HS-5 (cell line): ENCODE data around the gene WDR37.

ENCODE experiments used
- DNase-seq: peaks from one replicate; pipeline ENCODE4 v3.0.0-alpha.2; 2012; ENCODE audit warnings: low read depth

Gene WDR37

GRCh38 chr10:1074052-1074747 is 18.0 kb downstream of the WDR37 start:
- no peak for DNase-seq

GRCh38 chr10:1074748-1075308 is 18.6 kb downstream of the WDR37 start:
- no peak for DNase-seq

- DNase-seq, result no peak
Measured at GRCh38 chr10:1078668-1079067, 22.5 kb downstream of the WDR37 start.

DNA sequence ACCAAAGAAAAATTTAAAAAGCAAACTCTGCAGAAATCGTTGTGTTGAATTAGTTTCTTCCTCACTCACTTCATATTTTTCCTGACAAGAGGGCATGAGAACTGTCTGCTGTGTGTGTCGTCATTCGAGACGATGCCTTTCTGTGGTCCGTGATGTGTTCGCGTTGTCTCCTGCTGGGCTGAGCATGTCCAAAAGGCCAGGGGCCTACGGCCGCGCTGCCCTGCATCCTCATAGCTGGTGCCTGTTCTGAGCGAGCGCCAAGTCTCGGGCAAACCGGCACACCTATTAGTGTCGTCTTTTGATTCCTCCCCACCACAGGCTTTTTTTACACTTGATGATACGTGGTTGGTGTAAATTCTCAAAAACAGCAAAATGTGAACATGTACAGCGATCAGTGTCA is 27.4 kb downstream of the WDR37 start:
- no peak for DNase-seq

DNA sequence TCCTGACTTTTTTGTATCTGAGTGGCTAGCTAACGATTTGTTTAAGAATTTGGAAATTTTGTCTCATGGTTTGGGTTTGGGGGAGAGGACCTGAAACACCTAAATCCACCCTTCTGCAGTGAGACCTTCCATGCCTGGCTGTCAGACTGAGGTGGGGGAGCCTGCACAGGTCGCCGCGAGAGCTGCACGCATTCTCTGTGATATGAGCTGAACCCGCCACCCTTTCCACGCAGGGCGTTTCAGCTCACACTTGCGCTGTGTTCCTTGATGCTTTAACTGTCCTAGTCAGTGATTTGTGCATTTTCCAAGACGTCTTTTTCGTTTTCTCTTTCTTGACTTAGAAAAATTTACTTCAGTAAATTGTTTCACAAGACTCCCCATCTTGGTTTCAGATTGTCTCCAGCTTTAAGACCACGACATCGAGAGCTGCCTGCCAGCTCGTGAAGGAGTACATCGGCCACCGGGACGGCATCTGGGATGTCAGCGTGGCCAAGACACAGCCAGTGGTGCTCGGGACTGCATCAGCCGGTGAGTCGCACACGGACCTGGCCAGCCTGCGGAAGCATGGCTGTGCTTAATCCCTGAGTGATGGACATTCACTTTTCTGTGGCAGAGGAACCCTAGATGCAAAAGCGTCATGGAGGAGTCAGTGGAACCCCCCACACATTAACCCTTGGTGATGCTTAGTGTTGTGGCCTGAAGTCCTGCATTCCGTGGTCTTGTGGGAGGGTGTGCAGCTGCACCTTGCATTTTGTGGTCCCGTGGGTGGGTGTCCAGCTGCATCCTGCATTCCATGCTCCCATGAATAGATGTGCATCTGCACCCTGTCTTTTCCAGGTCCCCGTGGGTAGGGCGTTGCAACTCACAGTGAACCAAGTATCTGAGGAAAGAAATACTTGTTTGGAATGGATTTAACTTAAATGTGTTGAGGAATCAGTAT is 28.1 kb downstream of the WDR37 start:
- DNase-seq, result no peak

DNA sequence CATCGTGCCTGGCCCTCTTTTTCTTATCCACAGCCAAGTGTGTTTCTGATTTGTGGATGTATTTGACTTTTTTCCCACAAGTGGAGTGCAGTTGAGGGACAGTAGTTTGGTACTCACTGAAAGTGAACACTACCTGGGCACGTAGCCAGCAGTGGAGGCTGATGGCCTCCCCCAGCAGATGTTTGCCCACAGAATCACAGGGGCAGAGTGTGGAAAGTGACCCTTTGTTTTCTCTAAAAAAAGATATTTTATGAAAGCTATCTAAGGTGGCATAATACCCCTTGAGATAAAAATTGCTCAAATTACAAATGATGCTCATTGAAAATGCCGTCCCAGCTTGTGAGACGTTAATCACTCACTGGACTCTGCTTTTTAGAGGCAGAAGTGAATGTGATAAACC is 29.1 kb downstream of the WDR37 start:
- DNase-seq, result no peak

DNA sequence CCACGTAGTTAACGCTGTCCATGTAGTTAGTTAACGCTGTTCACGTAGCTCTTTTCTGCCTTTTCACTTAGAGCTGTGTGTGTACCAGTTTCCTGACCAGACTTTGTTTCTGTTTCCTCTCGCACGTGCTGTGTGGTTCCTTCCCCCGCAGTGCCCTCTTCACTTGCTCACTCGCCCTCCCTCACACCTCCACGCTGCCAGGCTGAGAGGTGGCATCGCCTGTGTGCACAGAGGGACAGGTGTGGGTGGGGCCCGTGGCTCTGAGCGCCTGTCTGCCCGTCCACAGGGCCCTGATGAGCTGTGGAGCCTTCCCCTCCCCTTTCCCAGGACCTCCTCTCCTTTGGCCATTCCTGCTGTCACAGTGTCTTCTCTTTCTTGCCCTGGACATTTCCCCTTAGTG is 30.6 kb downstream of the WDR37 start:
- no peak for DNase-seq

GRCh38 chr10:1089017-1089689 is 33.0 kb downstream of the WDR37 start:
- no peak for DNase-seq

GRCh38 chr10:1090696-1091095 is 34.5 kb downstream of the WDR37 start:
- no peak for DNase-seq

- no peak for DNase-seq
Measured at GRCh38 chr10:1093696-1094095, 37.5 kb downstream of the WDR37 start.

DNA sequence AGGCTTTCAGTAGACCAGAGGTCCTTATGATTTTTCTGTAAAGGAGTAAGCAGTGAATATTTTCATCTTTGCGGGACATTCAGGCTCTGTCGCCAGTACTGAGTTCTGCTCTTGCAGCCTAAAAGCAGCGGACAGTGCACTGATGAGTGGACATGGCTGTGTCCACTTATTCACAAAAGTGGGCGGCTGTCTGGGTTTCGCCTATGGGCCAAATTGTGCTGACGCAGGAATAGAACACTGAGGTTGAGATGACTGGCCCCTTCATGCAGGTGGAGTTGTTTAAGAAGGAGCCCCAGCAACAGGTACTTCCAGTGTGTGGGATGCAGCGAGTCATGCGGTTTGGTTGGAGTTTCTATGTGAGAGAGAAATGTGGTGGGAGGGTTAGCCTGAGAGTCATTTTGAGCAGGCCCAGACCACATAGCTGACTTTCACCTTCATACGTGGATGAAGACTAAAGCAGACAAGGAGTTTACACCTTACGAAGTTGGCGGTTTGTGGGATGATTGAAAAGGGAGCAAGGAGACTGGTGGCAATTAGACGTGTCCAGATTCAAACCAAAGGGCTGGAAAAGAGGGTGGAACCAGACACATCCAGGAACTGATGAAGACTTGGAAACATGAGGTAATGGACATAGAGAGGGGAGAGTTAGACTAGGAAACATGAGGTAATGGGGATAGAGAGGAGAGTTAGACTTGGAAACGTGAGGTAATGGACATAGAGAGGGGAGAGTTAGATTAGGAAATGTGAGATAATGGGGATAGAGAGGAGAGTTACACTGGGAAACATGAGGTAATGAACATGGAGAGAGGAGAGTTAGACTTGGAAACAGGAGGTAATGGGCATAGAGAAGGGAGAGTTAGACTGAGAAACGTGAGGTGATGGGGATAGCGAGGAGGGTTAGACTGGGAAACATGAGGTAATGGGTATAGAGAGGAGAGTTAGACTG is 38.2 kb downstream of the WDR37 start:
- DNase-seq, result no peak

DNA sequence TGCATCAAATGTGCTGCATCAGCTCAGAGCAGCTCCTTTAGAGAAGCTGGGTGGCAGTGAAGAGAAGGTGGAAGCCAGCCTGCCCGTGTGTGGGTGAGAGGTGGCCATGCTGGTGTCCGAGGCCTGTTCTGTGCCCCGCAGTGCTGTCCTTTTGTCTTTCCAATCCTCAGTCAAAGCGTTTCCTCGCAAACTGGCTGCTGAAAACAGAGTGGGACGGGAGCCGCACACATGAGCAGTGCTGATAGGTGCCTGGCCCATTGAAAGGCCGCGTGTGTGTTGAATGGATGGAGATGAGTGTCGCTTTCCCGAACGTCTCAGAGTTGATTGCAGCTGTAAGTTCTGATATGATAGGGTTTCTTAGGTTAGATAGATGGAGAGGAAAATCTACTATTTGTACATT is 39.3 kb downstream of the WDR37 start:
- no peak for DNase-seq

DNA sequence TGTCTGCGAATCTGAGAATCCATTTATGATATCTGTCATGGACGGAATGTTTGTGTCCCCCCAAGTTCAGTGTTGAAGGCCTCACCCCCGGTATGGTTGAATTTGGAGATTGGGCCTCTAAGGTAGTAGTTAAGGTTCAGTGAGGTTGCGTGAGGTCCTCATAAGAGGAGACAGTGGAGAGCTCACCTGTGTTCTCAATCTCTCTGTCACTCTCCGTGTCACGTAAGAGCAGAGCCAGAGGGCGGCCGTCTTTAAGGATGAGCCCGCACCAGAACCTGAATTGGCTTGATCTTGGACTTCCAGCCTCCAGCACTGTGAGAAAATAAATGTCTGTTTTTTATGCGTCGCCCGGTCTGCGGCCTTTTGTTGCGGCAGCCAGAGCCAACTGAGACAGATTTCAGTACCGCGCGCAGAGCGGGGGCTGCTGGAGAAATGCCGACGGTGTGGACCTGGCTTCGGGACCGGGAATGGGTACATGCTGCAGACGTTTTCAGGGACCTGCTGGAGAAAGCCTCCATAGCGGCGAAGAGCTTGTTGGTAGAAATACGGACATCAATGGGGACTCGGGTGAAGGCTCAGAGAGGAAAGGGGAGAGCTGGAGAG is 40.2 kb downstream of the WDR37 start:
- no peak for DNase-seq

DNA sequence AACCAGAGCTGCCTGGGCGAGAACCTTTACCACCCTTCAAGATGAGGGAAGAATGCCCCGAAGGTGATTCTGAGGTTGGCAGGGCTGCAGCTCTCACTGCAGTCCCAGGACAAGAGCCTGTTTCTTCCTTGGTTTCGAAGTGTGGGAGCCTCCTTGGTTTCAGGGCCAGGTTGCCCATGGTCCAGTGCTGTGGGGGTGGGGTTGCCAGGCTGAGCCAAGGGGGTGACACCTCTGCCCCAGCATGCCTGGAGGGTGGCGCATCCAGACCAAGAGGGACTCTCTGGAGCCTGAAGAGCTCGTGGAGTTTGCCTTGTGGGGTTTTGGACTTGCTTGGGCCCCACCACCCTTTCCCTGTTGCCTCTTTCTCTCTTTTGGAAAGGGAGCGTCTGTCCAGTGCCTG is 41.3 kb downstream of the WDR37 start:
- no peak for DNase-seq

- no peak for DNase-seq
Measured at GRCh38 chr10:1100143-1100542, 44.0 kb downstream of the WDR37 start.

DNA sequence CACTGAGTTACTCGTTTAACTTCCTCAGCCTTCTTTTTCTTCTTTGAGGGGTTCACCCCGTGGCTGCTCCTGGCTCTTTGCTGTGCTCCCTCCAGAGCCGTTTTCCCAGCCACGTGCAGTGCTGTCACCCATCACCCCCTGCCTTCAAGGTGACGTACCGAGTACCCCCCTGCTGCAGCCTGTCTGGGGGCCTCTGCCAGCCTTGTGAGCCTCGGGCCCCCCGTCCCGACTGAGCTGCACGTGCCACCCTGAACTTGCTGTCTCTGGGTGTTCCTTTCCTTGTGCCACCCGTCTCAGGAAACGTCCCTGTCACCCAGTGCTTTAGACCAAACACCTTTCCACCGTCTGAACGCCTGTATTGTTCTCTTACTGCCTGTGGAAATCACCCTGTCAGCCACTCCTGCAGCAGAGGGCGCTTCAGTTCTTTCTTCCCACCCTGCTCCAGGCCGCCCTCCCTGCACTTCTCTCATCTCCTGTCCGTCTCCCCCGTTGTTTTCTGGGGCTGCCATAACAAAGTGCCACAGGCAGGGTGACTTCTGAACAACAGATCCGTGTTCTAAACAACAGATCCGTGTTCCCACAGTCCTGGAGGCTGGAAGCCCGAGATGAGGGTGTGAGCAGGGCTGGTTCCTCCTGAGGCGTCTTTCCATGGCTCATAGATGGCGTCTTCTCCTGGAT is 44.6 kb downstream of the WDR37 start:
- no peak for DNase-seq

DNA sequence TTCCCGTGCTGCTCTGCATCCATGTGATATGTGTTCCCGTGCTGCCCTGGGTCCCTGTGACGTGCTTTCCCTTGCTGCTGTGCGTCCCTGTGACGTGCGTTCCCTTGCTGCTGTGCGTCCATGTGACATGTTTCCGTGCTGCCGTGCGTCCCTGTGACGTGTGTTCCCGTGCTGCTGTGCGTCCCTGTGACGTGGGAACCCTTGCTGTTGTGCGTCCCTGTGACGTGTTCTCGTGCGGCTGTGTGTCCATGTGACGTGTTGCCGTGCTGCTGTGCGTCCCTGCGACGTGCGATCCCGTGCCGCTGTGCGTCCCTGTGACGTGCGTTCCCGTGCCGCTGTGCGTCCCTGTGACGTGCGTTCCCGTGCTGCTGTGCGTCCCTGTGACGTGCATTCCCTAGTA is 45.8 kb downstream of the WDR37 start:
- no peak for DNase-seq

DNA sequence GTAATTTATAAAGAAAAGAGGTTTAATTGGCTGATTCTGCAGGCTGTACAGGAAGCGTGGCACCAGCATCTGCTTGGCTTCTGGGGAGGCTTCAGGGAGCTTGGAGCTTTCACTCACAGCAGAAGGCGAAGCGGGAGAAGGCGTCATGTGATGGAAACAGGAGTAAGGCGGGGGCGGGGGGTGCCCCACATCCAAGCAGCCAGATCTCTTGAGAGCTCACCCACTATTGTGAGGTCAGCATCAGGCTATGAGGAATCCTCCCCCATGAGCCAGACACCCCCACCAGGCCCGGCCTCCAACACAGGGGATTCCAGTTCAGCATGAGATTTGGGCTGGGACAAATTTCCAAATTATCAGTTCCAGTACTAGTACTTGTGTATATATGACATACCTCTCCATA is 46.2 kb downstream of the WDR37 start:
- DNase-seq, result no peak

DNA sequence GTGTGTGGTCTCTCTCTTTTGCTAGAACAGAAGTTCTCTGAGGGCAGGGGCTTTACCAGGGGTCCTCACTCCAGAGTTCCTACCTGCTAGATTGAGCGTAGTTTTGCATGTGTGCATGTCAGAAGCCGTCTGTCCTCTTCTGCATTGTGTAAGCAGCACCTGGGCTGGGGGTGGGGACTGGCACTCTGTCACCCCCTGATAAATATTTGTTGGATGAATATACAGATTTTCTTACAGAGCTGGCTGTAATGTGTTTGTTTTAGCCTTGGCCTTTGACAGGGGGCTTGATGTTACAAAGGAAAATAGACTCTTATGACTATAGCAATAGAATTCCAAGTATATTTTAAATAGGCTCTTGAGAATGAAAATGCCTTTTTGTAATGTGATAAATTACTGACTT is 46.6 kb downstream of the WDR37 start:
- DNase-seq, result no peak

- DNase-seq, result no peak
Measured at GRCh38 chr10:1103551-1103950, 47.4 kb downstream of the WDR37 start.
